ENCODE results near the gene RHBDD1. TPM values are rescaled to one million over a fixed set of nuclear protein-coding genes. Genes with fewer than 3 reads are reported as not detected.

Gene RHBDD1
- total RNA-seq, 5 donors from 2014 or later (not counting 1 experiment from before 2014, with no cell fraction given), result 41.0 to 53.2 (median 47.8) TPM

DNA sequence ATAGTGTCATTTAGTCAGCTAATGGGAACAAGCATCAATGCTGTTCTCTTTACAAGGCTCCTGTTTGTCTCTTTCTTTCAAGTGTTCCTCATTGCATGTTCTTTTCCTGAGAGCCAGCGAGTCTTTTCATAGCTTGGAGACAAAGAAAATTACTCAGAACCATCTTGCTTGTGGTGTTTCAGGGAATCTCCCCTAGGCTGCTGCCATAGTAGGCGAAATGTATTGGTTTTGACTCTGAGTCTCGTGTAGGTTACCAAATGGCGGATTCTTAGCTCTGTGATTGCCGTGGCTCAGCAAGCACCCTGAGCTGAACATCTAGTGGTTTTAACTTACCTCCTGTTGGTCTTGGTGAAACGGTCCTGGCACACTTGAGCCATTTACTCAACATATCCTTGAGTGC lies 68.7 kb downstream of the RHBDD1 start:
- Histone ChIP-seq H3K27ac (ENCODE audit: low read length) (no peak overlapping the region), H3K9me3 (no peaks in the 10 kb centered on the region), H3K36me3 (ENCODE audit: control insufficient read depth in 2 of 2, extremely low read depth in 1 of 2, insufficient read depth in 1 of 2, low read length in 1 of 2) (peaks cover 0 to 8% of the 10 kb centered on the region in 2 donors), H3K4me1 (ENCODE audit: control insufficient read depth in 1 of 2, extremely low read depth in 1 of 2, insufficient read depth in 2 of 2, low read length in 2 of 2) (peaks cover 9 to 14% of the 10 kb centered on the region in 2 experiments), H3K4me3 (ENCODE audit: control insufficient read depth in 1 of 2, extremely low read depth in 1 of 2, low read length in 1 of 2) (no peak overlapping the region), H3K27me3 (replicated peaks in 1 of 2; ENCODE audit: control insufficient read depth in 2 of 2, extremely low read depth in 1 of 2, insufficient read depth in 2 of 2, low read length in 1 of 2) (no peaks in the 10 kb centered on the region)
- DNase-seq (no peak), ATAC-seq (replicated peaks in 1 of 4) (peak in 1 of 4 experiments; percentile 49)
- Mint-ChIP-seq H3K4me1 (peaks cover 34 to 44% (median 43%) of the 10 kb centered on the region in 3 donors), H3K4me3 (peak overlapping the region in 1 of 3 donors; percentile 29), H3K36me3 (peaks cover 53% of the 10 kb centered on the region), H3K9me3 (no peaks in the 10 kb centered on the region), H3K27ac (no peak overlapping the region), H3K27me3 (no peaks in the 10 kb centered on the region)
- ChIA-PET CTCF (interaction anchor here in 1 of 2 donors (1.1 kb wide), 1 partner anchor 10 kb away, joined by 4 read pairs; no protein-coding TSS in a partner anchor), POLR2A (no interaction called here)
- WGBS (ENCODE audit: insufficient coverage), result 57% methylated on average over 5 of the region's 6 CpGs

DNA sequence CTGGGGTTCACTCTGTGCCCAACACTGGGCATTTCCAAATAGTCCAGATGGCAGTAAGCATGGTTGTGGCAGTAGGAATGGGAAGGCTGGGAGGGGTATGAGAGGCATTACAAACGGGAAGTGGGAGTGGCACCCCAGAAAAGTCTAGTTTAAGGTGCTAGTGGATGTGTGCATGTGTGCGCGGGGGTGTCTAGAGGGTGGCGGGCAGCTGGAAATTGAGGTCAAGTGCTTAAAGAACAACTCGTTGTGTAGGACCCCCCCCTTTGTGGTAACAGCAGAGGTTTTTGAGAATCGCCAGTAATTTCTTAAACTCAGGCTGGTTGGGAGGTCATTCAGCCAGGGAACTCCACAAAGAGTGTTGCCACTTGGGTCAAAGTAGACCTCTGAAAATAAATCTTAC lies 69.9 kb downstream of the RHBDD1 start:
- Mint-ChIP-seq H3K36me3 (peaks cover 60% of the 10 kb centered on the region), H3K4me1 (peaks cover 34 to 44% (median 43%) of the 10 kb centered on the region in 3 donors), H3K27me3 (no peaks in the 10 kb centered on the region), H3K27ac (peak overlapping the region in 1 of 2 donors; percentile 34), H3K9me3 (no peaks in the 10 kb centered on the region), H3K4me3 (peak overlapping the region in 1 of 3 donors; percentile 29)
- ATAC-seq (replicated peaks in 1 of 4) (no peak), DNase-seq (no peak)
- H3K4me3 ChIP-seq (ENCODE audit: control insufficient read depth in 1 of 2, extremely low read depth in 1 of 2, low read length in 1 of 2), result no peak overlapping the region
- no peaks in the 10 kb centered on the region for H3K9me3 ChIP-seq
- H3K4me1 ChIP-seq (ENCODE audit: control insufficient read depth in 1 of 2, extremely low read depth in 1 of 2, insufficient read depth in 2 of 2, low read length in 2 of 2), result peaks cover 9 to 14% of the 10 kb centered on the region in 2 experiments
- ChIA-PET POLR2A (no interaction called here), CTCF (no interaction called here)
- no peak overlapping the region for H3K27ac ChIP-seq (ENCODE audit: low read length)
- WGBS (ENCODE audit: insufficient coverage), result 56% methylated on average over 6 of the region's 6 CpGs
- peaks cover 0 to 14% of the 10 kb centered on the region in 2 donors for H3K36me3 ChIP-seq (ENCODE audit: control insufficient read depth in 2 of 2, extremely low read depth in 1 of 2, insufficient read depth in 1 of 2, low read length in 1 of 2)
- no peaks in the 10 kb centered on the region for H3K27me3 ChIP-seq (replicated peaks in 1 of 2; ENCODE audit: control insufficient read depth in 2 of 2, extremely low read depth in 1 of 2, insufficient read depth in 2 of 2, low read length in 1 of 2)

DNA sequence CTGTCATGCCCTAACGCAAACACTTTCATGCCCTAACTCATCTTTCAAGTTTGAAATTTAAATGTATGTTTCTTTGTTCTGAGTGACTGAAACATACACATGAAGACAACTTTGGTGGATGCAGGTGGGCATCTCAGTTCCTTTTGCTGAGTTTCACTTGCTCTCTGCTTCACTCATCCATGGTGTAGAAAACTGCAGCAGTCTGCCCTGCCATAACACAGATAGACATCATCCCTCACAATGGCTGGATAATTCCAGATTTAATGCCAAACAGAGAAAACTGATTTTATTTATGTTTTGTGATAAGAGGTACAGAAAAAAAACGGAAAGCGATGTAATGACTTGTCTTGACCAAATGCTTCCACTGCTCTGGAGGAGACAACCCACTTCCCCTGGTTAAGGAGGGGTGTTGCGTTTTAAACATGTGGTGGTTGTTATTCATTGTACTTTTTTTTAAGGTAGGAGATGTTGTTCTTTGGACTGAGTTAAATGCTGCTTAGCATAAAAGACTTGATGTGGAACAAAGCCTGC lies 70.4 kb downstream of the RHBDD1 start:
- no peak overlapping the region for H3K4me3 ChIP-seq (ENCODE audit: control insufficient read depth in 1 of 2, extremely low read depth in 1 of 2, low read length in 1 of 2)
- Mint-ChIP-seq H3K9me3 (no peaks in the 10 kb centered on the region), H3K27me3 (no peaks in the 10 kb centered on the region), H3K27ac (peak overlapping the region; percentile 23 to 81), H3K4me1 (peaks cover 32 to 44% (median 39%) of the 10 kb centered on the region in 3 donors), H3K4me3 (peak overlapping the region in 2 of 3 donors; percentile 26 to 29), H3K36me3 (peaks cover 65% of the 10 kb centered on the region)
- peak in 3 of 4 experiments; percentile 45 to 65 (median 58) for ATAC-seq (replicated peaks in 1 of 4)
- ChIA-PET CTCF (no interaction called here), POLR2A (no interaction called here)
- H3K27me3 ChIP-seq (replicated peaks in 1 of 2; ENCODE audit: control insufficient read depth in 2 of 2, extremely low read depth in 1 of 2, insufficient read depth in 2 of 2, low read length in 1 of 2), result no peaks in the 10 kb centered on the region
- peaks cover 9 to 14% of the 10 kb centered on the region in 2 experiments for H3K4me1 ChIP-seq (ENCODE audit: control insufficient read depth in 1 of 2, extremely low read depth in 1 of 2, insufficient read depth in 2 of 2, low read length in 2 of 2)
- H3K27ac ChIP-seq (ENCODE audit: low read length), result no peak overlapping the region
- peaks cover 0 to 14% of the 10 kb centered on the region in 2 donors for H3K36me3 ChIP-seq (ENCODE audit: control insufficient read depth in 2 of 2, extremely low read depth in 1 of 2, insufficient read depth in 1 of 2, low read length in 1 of 2)
- no peaks in the 10 kb centered on the region for H3K9me3 ChIP-seq
- no peak for DNase-seq
- 46% methylated on average over 3 of the region's 4 CpGs for WGBS (ENCODE audit: insufficient coverage)

DNA sequence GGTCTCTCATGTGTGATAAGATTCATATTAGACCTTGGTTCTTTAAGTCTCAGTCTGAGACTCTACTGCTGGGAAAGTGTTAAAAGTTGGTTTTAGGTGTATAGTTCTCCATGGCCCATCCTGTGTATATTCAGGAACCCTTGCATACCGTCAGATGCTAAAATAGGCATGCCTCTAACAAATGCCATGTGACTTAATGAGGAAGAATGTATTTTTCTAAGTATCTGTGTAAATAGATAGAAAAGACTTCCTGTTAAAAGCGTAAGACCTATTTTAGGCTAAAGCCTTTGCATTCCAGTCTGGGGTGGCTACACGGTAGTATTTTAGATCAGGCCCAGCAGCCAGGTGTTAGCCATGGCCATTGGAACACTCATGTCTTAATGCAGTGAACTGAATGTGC lies 73.3 kb downstream of the RHBDD1 start:
- CTCF ChIA-PET, result no interaction called here
- no peak for DNase-seq
- Mint-ChIP-seq H3K4me3 (no peak overlapping the region), H3K27ac (peak overlapping the region in 1 of 2 donors; percentile 12), H3K9me3 (peaks cover 0 to 3% (median 0%) of the 10 kb centered on the region in 3 donors), H3K36me3 (peaks cover 74% of the 10 kb centered on the region), H3K4me1 (peaks cover 27 to 29% (median 27%) of the 10 kb centered on the region in 3 donors), H3K27me3 (no peaks in the 10 kb centered on the region)
- 83% methylated on average over 2 of the region's 3 CpGs for WGBS (ENCODE audit: insufficient coverage)
- H3K4me3 ChIP-seq (ENCODE audit: control insufficient read depth in 1 of 2, extremely low read depth in 1 of 2, low read length in 1 of 2), result no peak overlapping the region
- ATAC-seq (replicated peaks in 1 of 4), result no peak
- no peak overlapping the region for H3K27ac ChIP-seq (ENCODE audit: low read length)
- peaks cover 9 to 14% of the 10 kb centered on the region in 2 experiments for H3K4me1 ChIP-seq (ENCODE audit: control insufficient read depth in 1 of 2, extremely low read depth in 1 of 2, insufficient read depth in 2 of 2, low read length in 2 of 2)
- POLR2A ChIA-PET, result no interaction called here
- peaks cover 0 to 23% of the 10 kb centered on the region in 2 donors for H3K36me3 ChIP-seq (ENCODE audit: control insufficient read depth in 2 of 2, extremely low read depth in 1 of 2, insufficient read depth in 1 of 2, low read length in 1 of 2)
- H3K9me3 ChIP-seq, result no peaks in the 10 kb centered on the region
- H3K27me3 ChIP-seq (replicated peaks in 1 of 2; ENCODE audit: control insufficient read depth in 2 of 2, extremely low read depth in 1 of 2, insufficient read depth in 2 of 2, low read length in 1 of 2), result no peaks in the 10 kb centered on the region

DNA sequence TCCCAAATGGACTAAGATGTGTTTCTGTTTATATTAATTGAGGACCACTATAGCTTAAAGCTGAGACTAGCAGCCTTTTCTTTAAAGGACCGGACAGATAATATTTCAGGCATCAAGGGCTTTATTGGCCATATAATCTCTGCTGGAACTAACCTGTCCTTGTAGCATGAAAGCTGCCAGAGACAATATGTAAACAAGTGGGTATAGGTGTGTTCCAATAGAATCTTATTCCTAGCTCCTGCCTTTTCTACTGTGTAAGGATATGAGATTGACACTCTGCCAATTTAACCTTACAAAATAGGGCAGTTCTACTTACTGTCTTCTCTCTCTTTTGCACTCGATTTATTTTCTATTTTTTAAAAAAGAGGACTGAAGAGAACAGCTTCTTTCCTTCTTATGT lies 74.0 kb downstream of the RHBDD1 start:
- ChIA-PET CTCF (no interaction called here), POLR2A (no interaction called here)
- Histone ChIP-seq H3K4me3 (ENCODE audit: control insufficient read depth in 1 of 2, extremely low read depth in 1 of 2, low read length in 1 of 2) (no peak overlapping the region), H3K9me3 (no peaks in the 10 kb centered on the region), H3K4me1 (ENCODE audit: control insufficient read depth in 1 of 2, extremely low read depth in 1 of 2, insufficient read depth in 2 of 2, low read length in 2 of 2) (peaks cover 9 to 14% of the 10 kb centered on the region in 2 experiments), H3K27me3 (replicated peaks in 1 of 2; ENCODE audit: control insufficient read depth in 2 of 2, extremely low read depth in 1 of 2, insufficient read depth in 2 of 2, low read length in 1 of 2) (no peaks in the 10 kb centered on the region), H3K27ac (ENCODE audit: low read length) (no peak overlapping the region), H3K36me3 (ENCODE audit: control insufficient read depth in 2 of 2, extremely low read depth in 1 of 2, insufficient read depth in 1 of 2, low read length in 1 of 2) (peaks cover 0 to 26% of the 10 kb centered on the region in 2 donors)
- Mint-ChIP-seq H3K27ac (no peak overlapping the region), H3K27me3 (no peaks in the 10 kb centered on the region), H3K4me1 (peaks cover 20 to 23% (median 21%) of the 10 kb centered on the region in 3 donors), H3K4me3 (no peak overlapping the region), H3K9me3 (peaks cover 0 to 3% (median 0%) of the 10 kb centered on the region in 3 donors), H3K36me3 (peaks cover 73% of the 10 kb centered on the region)
- ATAC-seq (replicated peaks in 1 of 4) (no peak), DNase-seq (no peak)
- WGBS (ENCODE audit: insufficient coverage), result 100% methylated on average over 1 of the region's 2 CpGs

DNA sequence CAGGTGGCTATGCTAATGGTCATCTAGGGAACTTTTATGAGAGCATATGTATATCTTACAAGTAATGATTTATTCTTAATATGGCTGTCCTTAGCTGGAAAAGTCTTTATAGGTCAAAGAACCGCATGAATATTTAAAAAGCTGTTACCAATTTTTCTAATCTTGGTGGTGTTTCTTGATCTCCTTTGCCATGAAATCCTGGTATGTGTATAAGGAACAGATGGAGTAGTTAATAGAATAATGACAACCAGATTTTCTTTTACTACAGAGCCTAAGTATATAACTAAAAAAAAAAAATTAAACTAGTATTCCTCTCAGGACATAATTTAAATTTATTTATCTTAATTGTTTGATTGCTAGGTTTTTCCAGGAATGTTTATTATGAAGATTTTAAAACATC lies 74.5 kb downstream of the RHBDD1 start:
- Histone ChIP-seq H3K27me3 (replicated peaks in 1 of 2; ENCODE audit: control insufficient read depth in 2 of 2, extremely low read depth in 1 of 2, insufficient read depth in 2 of 2, low read length in 1 of 2) (no peaks in the 10 kb centered on the region), H3K9me3 (no peaks in the 10 kb centered on the region), H3K36me3 (ENCODE audit: control insufficient read depth in 2 of 2, extremely low read depth in 1 of 2, insufficient read depth in 1 of 2, low read length in 1 of 2) (peaks cover 0 to 31% of the 10 kb centered on the region in 2 donors), H3K4me3 (ENCODE audit: control insufficient read depth in 1 of 2, extremely low read depth in 1 of 2, low read length in 1 of 2) (no peak overlapping the region), H3K27ac (ENCODE audit: low read length) (no peak overlapping the region), H3K4me1 (ENCODE audit: control insufficient read depth in 1 of 2, extremely low read depth in 1 of 2, insufficient read depth in 2 of 2, low read length in 2 of 2) (peaks cover 5 to 14% of the 10 kb centered on the region in 2 experiments)
- H3K9me3 Mint-ChIP-seq, result peaks cover 0 to 3% (median 0%) of the 10 kb centered on the region in 3 donors
- ChIA-PET CTCF (no interaction called here), POLR2A (no interaction called here)
- DNase-seq, result no peak
- WGBS (ENCODE audit: insufficient coverage), result no CpG with 5 or more reads among the region's 1 CpG
- no peak for ATAC-seq (replicated peaks in 1 of 4)
- H3K27me3 Mint-ChIP-seq, result no peaks in the 10 kb centered on the region
- H3K36me3 Mint-ChIP-seq, result peaks cover 73% of the 10 kb centered on the region
- no peak overlapping the region for H3K4me3 Mint-ChIP-seq
- no peak overlapping the region for H3K27ac Mint-ChIP-seq
- H3K4me1 Mint-ChIP-seq, result peaks cover 14 to 21% (median 18%) of the 10 kb centered on the region in 3 donors
